ENCODE data around the gene SLC6A12.
"Not testable (repeated sequence)": the region's sequence is repeated elsewhere in the genome, so short reads cannot be mapped to it uniquely, and the experiment has no call there.

GRCh38 chr12:217029-217428 lies 3.1 kb upstream of the SLC6A12 start:
- TF ChIP-seq CTCF, POLR2A (IDR thresholded peaks at IDR 0.05): not testable (repeated sequence)
